A673 (cell line): ENCODE measurements around the gene ZNF592.

ENCODE experiments used
- EZH2 ChIP-seq: fragments of 200-600 bp; sonication (generic); IDR thresholded peaks from 2 replicates; pipeline ENCODE4 v1.6.1; 2017; ENCODE audit warnings: borderline replicate concordance, low read depth, mild to moderate bottlenecking, mixed read lengths, antibody characterized with exemption, low read length; ENCODE audit not compliant: poor library complexity, severe bottlenecking
- TF ChIP-seq, protein P1 (sequence below): fragments of 300-800, 200-600 bp; sonication (generic); conservative IDR thresholded peaks from 2 replicates; pipeline ENCODE4 v1.5.1; 2017; ENCODE audit warnings: low read depth, mild to moderate bottlenecking, antibody characterized with exemption, low read length, moderate library complexity, mixed read lengths

DNA sequence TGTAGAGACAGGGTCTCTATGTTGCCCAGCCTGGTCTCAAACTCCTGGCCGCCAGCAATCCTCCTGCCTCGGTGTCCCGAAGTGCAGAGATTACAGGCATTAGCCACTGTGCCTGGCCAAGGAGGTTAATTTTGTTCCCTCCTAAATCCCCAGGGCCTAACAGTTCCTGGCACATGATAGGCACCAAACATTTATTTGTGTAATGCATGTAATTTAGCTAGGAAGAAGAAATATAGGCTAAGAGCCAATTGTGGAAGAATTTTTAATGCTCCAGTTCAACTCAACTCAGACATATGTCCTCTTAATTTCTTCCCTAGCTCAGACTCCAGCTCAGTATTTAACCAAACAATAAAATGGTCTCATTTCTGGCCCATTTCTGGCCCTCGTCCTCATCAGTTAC, 7.7 kb upstream of the ZNF592 start:
- TF ChIP-seq, protein P1, sequence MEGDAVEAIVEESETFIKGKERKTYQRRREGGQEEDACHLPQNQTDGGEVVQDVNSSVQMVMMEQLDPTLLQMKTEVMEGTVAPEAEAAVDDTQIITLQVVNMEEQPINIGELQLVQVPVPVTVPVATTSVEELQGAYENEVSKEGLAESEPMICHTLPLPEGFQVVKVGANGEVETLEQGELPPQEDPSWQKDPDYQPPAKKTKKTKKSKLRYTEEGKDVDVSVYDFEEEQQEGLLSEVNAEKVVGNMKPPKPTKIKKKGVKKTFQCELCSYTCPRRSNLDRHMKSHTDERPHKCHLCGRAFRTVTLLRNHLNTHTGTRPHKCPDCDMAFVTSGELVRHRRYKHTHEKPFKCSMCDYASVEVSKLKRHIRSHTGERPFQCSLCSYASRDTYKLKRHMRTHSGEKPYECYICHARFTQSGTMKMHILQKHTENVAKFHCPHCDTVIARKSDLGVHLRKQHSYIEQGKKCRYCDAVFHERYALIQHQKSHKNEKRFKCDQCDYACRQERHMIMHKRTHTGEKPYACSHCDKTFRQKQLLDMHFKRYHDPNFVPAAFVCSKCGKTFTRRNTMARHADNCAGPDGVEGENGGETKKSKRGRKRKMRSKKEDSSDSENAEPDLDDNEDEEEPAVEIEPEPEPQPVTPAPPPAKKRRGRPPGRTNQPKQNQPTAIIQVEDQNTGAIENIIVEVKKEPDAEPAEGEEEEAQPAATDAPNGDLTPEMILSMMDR: no peak
- no peak for TF ChIP-seq EZH2
